NT2/D1 (cell line): ENCODE data around the gene MS4A7.

ENCODE experiments used
- SUZ12 ChIP-seq: IDR thresholded peaks from 2 replicates; pipeline ENCODE4 v1.6.1; 2011; ENCODE audit not compliant: insufficient read length, insufficient read depth; ENCODE audit errors: extremely low read depth
- YY1 ChIP-seq: IDR thresholded peaks from 2 replicates; pipeline ENCODE4 v1.6.1; 2011; ENCODE audit not compliant: insufficient read length, insufficient read depth

- TF ChIP-seq YY1 (no peak), SUZ12 (no peak)
Measured at GRCh38 chr11:60357771-60358170, 20.6 kb upstream of the MS4A7 start.
